Measurements from ENCODE around the gene PARK7.

DNA sequence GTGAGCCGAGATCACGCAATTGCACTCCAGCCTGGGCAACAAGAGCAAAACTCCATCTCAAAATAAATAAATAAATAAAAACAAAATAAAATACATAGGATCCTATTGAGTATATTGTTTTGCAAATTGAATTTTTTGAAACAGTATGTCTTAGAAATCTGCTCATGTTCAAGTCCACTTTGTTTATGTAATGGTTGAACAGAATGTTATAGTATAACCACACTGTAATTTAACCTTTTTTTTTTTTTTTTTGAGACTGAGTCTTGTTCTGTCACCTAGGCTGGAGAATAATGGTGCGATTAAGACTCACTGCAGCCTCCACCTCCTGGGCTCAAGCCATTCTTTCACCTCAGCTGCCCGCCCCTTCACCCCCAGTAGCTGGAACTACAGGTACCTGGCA is 31.4 kb downstream of the PARK7 start:
- TF ChIP-seq TCF7L2 (IDR thresholded peaks at IDR 0.05; ENCODE audit: borderline replicate concordance, extremely low read depth, insufficient read depth, insufficient read length): no peak
- TF ChIP-seq ZFX (IDR thresholded peaks at IDR 0.05): no peak
- TF ChIP-seq CEBPB (IDR thresholded peaks at IDR 0.05; ENCODE audit: low read depth): no peak
- TF ChIP-seq POLR2A (IDR thresholded peaks at IDR 0.05; ENCODE audit: borderline replicate concordance, extremely low read depth, insufficient read depth, insufficient read length): no peak
- no peak for TF ChIP-seq CTCF (IDR thresholded peaks at IDR 0.05 in 2 of 3, conservative IDR thresholded peaks at IDR 0.05 in 1 of 3; ENCODE audit: borderline replicate concordance in 1 of 3, insufficient read depth in 1 of 3, low read depth in 2 of 3, low read length in 2 of 3)
- TF ChIP-seq EZH2 (IDR thresholded peaks at IDR 0.05): no peak
- no peak for TF ChIP-seq POLR2AphosphoS5 (IDR thresholded peaks at IDR 0.05; ENCODE audit: low read depth, low read length)
- TF ChIP-seq SP1 (IDR thresholded peaks at IDR 0.05; ENCODE audit: low read depth): no peak
- TF ChIP-seq YY1 (IDR thresholded peaks at IDR 0.05; ENCODE audit: extremely low read depth, insufficient replicate concordance, low read depth, low read length): no peak
- TF ChIP-seq SRF (IDR thresholded peaks at IDR 0.05; ENCODE audit: low read depth): no peak
- no peak for TF ChIP-seq EZH2phosphoT487 (IDR thresholded peaks at IDR 0.05; ENCODE audit: borderline replicate concordance)
